H1 (cell line): ENCODE measurements around the gene DEK. TPM values are rescaled to one million over a fixed set of nuclear protein-coding genes. Genes with fewer than 3 reads are reported as not detected.

Experiments used
- BACH1 ChIP-seq: IDR thresholded peaks from 2 replicates; pipeline ENCODE4 v1.6.1; 2012; ENCODE audit warnings: low read length, improper control_type of control experiment
- POU5F1 ChIP-seq: IDR thresholded peaks from 2 replicates; pipeline ENCODE4 v1.6.1; 2011; ENCODE audit warnings: low read depth, mild to moderate bottlenecking, low read length, moderate library complexity
- RAD21 ChIP-seq, 2 experiments: IDR thresholded peaks in 1 of 2; conservative IDR thresholded peaks in 1 of 2; 2 replicates each; pipeline ENCODE4 v1.6.1; 2011; ENCODE audit warnings: low read depth in 2 of 2, low read length in 2 of 2, improper control_type of control experiment in 1 of 2, inconsistent platforms in 1 of 2, mild to moderate bottlenecking in 1 of 2, moderate library complexity in 1 of 2
- RBBP5 ChIP-seq: IDR thresholded peaks from 2 replicates; pipeline ENCODE4 v1.7.1; 2012; ENCODE audit warnings: low read depth, mild to moderate bottlenecking, inconsistent platforms, low read length, moderate library complexity, borderline replicate concordance
- SP1 ChIP-seq: IDR thresholded peaks from 2 replicates; pipeline ENCODE4 v1.6.1; 2011; ENCODE audit warnings: low read depth, low read length
- TAF1 ChIP-seq: IDR thresholded peaks from 2 replicates; pipeline ENCODE4 v1.6.1; 2011; ENCODE audit warnings: mild to moderate bottlenecking, low read depth, low read length
- ZNF274 ChIP-seq: IDR thresholded peaks from 2 replicates; pipeline ENCODE4 v1.7.0; 2012; ENCODE audit warnings: low read length, borderline replicate concordance; ENCODE audit errors: extremely low read depth
- polyA plus RNA-seq, 7 experiments: library from polyadenylated mRNA; depleted of rRNA in 3 of 7; stranded (reverse) in 5 of 7; unstranded in 2 of 7; fragments of >200 nt in 5 of 7; fragments of 200-250 nt in 2 of 7; gene quantifications; 1 replicate in 5 of 7; 2 replicates in 1 of 7; 4 replicates in 1 of 7; pipeline versions ENCODE4 v1.2.1 to v1.2.3, GENCODE V29; 2011 to 2013; ENCODE audit warnings: missing spikeins in 2 of 7, mixed read lengths in 2 of 7
- total RNA-seq: library from RNA; stranded (reverse); fragmentation: NEBNext Ultra II Directional; extraction: Animal tissue kit (Norgen Biotek cat#: 25700); gene quantifications from 2 replicates; pipeline ENCODE4 v1.2.1, GENCODE V29; 2021

The DEK gene
- total and polyA plus RNA-seq, 2 of the 8 experiments (the other 6 are each of a cell fraction or from before 2014, with no cell fraction given): 40.0 to 228 TPM

DNA sequence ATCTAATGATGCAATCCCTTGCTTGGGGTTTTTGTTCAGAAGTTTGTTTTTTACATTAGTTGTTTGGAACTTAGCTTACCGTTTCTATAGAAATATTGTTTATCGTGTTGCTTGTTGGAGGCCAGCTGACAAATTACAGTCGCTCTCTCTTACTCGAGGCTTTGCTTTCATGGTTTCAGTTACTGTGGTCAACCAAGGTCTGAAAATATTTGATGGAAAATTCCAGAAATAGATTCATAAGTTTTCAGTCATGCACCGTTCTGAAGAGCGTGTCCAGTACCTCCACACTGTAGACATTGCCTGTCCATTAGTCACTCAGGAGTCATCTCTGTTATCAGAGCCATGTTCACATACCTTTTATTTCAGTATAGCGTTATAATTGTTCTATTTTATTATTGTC is 47.9 kb downstream of the DEK start (continued):
- TF ChIP-seq ZNF274 (no peak), TAF1 (no peak), POU5F1 (no peak), BACH1 (no peak), RAD21 (IDR thresholded peaks at IDR 0.05 in 1 of 2, conservative IDR thresholded peaks at IDR 0.05 in 1 of 2; ENCODE audit: low read depth in 2 of 2, low read length in 2 of 2) (no peak), SP1 (no peak), RBBP5 (no peak)
